Stimulated activated CD4-positive, alpha-beta T cell treated with anti-CD3 and anti-CD28 coated beads, Interleukin-2, amount 100 ng/mL, for 48 hours (primary cell): Measurements from ENCODE around the gene TTC23.

ENCODE experiments used
- DNase-seq, 2 donors: peaks; one replicate each; pipeline ENCODE4 v3.0.0-alpha.2; 2020

The TTC23 gene

GRCh38 chr15:99134317-99134821, 115.0 kb downstream of the TTC23 start:
- DNase-seq, result no peak

- no peak for DNase-seq
Observed at GRCh38 chr15:99132634-99133287, 116.6 kb downstream of the TTC23 start.

GRCh38 chr15:99132122-99132521, 117.3 kb downstream of the TTC23 start:
- no peak for DNase-seq

GRCh38 chr15:99131441-99132023, 117.8 kb downstream of the TTC23 start:
- DNase-seq, result no peak

GRCh38 chr15:99130765-99131440, 118.5 kb downstream of the TTC23 start:
- DNase-seq, result no peak

GRCh38 chr15:99130314-99130713, 119.1 kb downstream of the TTC23 start:
- no peak for DNase-seq

GRCh38 chr15:99129644-99130043, 119.7 kb downstream of the TTC23 start:
- DNase-seq, result no peak

GRCh38 chr15:99128411-99128810, 121.0 kb downstream of the TTC23 start:
- no peak for DNase-seq

GRCh38 chr15:99127773-99128172, 121.6 kb downstream of the TTC23 start:
- no peak for DNase-seq

GRCh38 chr15:99126930-99127329, 122.5 kb downstream of the TTC23 start:
- DNase-seq, result no peak

GRCh38 chr15:99126131-99126588, 123.2 kb downstream of the TTC23 start:
- DNase-seq, result no peak

GRCh38 chr15:99125061-99125891, 124.1 kb downstream of the TTC23 start:
- DNase-seq, result no peak

- no peak for DNase-seq
Observed at GRCh38 chr15:99124641-99125040, 124.7 kb downstream of the TTC23 start.

GRCh38 chr15:99123713-99124451, 125.5 kb downstream of the TTC23 start:
- DNase-seq, result no peak

- no peak for DNase-seq
Observed at GRCh38 chr15:99122831-99123712, 126.3 kb downstream of the TTC23 start.

GRCh38 chr15:99121691-99122410, 127.5 kb downstream of the TTC23 start:
- no peak for DNase-seq

- no peak for DNase-seq
Observed at GRCh38 chr15:99121207-99121606, 128.2 kb downstream of the TTC23 start.

- no peak for DNase-seq
Observed at GRCh38 chr15:99120050-99120777, 129.2 kb downstream of the TTC23 start.

- DNase-seq, result no peak
Observed at GRCh38 chr15:99118801-99119546, 130.4 kb downstream of the TTC23 start.
